HCT116 (cell line): ENCODE data around the gene STPG3. TPM values are rescaled to one million over a fixed set of nuclear protein-coding genes. Genes with fewer than 3 reads are reported as not detected.

Source experiments
- ATAC-seq: fragments of 200-7000 bp; cut with Tn5 transposase; 2 replicates; pipeline ENCODE4 v1.9.1; 2020; ENCODE audit warnings: mild to moderate bottlenecking, moderate library complexity
- BruUV-seq: library from RNA; stranded (reverse); fragments of 400-500 nt; replicated peaks from 2 replicates; lab custom pipeline; 2021; lab: Mats Ljungman, UMichigan
- CTCF ChIA-PET: fragments of 300-600 bp; sonication (Branson Sonifier 250); formaldehyde crosslinking; loops from one replicate; lab custom pipeline; 2021; ENCODE audit warnings: antibody characterized with exemption; lab: Charles Lee
- POLR2A ChIA-PET: fragments of 300-600, 350-600 bp; sonication (Branson Sonifier 250); formaldehyde crosslinking; loops from one replicate; lab custom pipeline; 2021; ENCODE audit warnings: antibody characterized with exemption; lab: Charles Lee
- RAD21 ChIA-PET, 2 experiments: fragments of 300-600 bp; sonication (Branson Sonifier 250); formaldehyde crosslinking; loops; one replicate each; lab custom pipeline; 2023; ENCODE audit warnings: low total read pairs in 2 of 2; ENCODE audit not compliant: uncharacterized antibody in 2 of 2, unreplicated experiment in 2 of 2, low non-redundant PET in 1 of 2; lab: Charles Lee
- DNase-seq: peaks from one replicate; pipeline ENCODE4 v3.0.0-alpha.2; 2010; ENCODE audit warnings: low read depth, low spot score
- H2AFZ ChIP-seq: fragments of 200-600 bp; shearing (Covaris generic), sonication (generic); 2 replicates; pipeline ENCODE4 v1.6.1; 2017; ENCODE audit warnings: low read depth, mixed run types, mixed read lengths, antibody characterized with exemption, low read length; ENCODE audit not compliant: poor library complexity, severe bottlenecking
- H3K27ac ChIP-seq: 2 replicates; pipeline ENCODE4 v1.5.1; 2012; ENCODE audit warnings: low read depth, low read length
- H3K27me3 ChIP-seq: fragments of 200-600 bp; sonication (generic); 2 replicates; pipeline ENCODE4 v1.6.1; 2016; ENCODE audit warnings: mixed run types, low read length, mixed read lengths; ENCODE audit not compliant: insufficient read depth
- H3K36me3 ChIP-seq, 2 experiments: fragments of 200-500 bp in 1 of 2; fragments of 200-600 bp in 1 of 2; sonication (Bioruptor generic) in 1 of 2; sonication (generic) in 1 of 2; 2 replicates each; pipeline versions ENCODE4 v1.5.1 to v1.6.1; 2014 to 2016; ENCODE audit warnings: low read length in 2 of 2, inconsistent platforms in 1 of 2, mixed read lengths in 1 of 2, mixed run types in 1 of 2; ENCODE audit not compliant: insufficient read depth in 2 of 2, control insufficient read depth in 1 of 2
- H3K4me1 ChIP-seq, 2 experiments: fragments of 200-600 bp in 1 of 2; sonication (generic) in 1 of 2; 2 replicates each; pipeline versions ENCODE4 v1.5.1 to v1.6.1; 2012 to 2017; ENCODE audit warnings: low read length in 2 of 2, inconsistent platforms in 1 of 2, mild to moderate bottlenecking in 1 of 2, mixed read lengths in 1 of 2, mixed run types in 1 of 2, moderate library complexity in 1 of 2; ENCODE audit not compliant: insufficient read depth in 2 of 2, control insufficient read depth in 1 of 2
- H3K4me2 ChIP-seq: fragments of 200-600 bp; sonication (generic); 2 replicates; pipeline ENCODE4 v1.6.1; 2017; ENCODE audit warnings: mixed run types, low read length, mixed read lengths
- H3K4me3 ChIP-seq, 2 experiments: fragments of 200-600 bp in 1 of 2; sonication (generic) in 1 of 2; replicated peaks in 1 of 2; 2 replicates each; pipeline ENCODE4 v1.5.1; 2011 to 2016; ENCODE audit warnings: low read length in 2 of 2, control low read depth in 1 of 2, low read depth in 1 of 2, mild to moderate bottlenecking in 1 of 2, mixed read lengths in 1 of 2, mixed run types in 1 of 2
- H3K79me2 ChIP-seq: fragments of 200-600 bp; sonication (generic); 2 replicates; pipeline ENCODE4 v1.6.1; 2017; ENCODE audit warnings: mild to moderate bottlenecking, mixed run types, low read length, moderate library complexity, mixed read lengths; ENCODE audit not compliant: insufficient read depth
- H3K9ac ChIP-seq: fragments of 200-600 bp; sonication (generic); 2 replicates; pipeline ENCODE4 v1.6.1; 2016; ENCODE audit warnings: low read length, mixed read lengths
- H3K9me2 ChIP-seq: fragments of 200-600 bp; sonication (generic), shearing (Covaris generic); 2 replicates; pipeline ENCODE4 v1.6.1; 2017; ENCODE audit warnings: mixed run types, mild to moderate bottlenecking, moderate library complexity; ENCODE audit not compliant: insufficient read depth
- H3K9me3 ChIP-seq, 2 experiments: fragments of 200-500 bp in 1 of 2; fragments of 200-600 bp in 1 of 2; sonication (Bioruptor generic) in 1 of 2; sonication (generic) in 1 of 2; 2 replicates each; pipeline ENCODE4 v1.6.1; 2014 to 2017; ENCODE audit warnings: low read length in 2 of 2, mixed read lengths in 2 of 2, inconsistent platforms in 1 of 2, low read depth in 1 of 2, mild to moderate bottlenecking in 1 of 2, mixed run types in 1 of 2, moderate library complexity in 1 of 2; ENCODE audit not compliant: control insufficient read depth in 1 of 2, insufficient read depth in 1 of 2
- H4K20me1 ChIP-seq: fragments of 200-600 bp; sonication (generic), shearing (Covaris generic); 2 replicates; pipeline ENCODE4 v1.6.1; 2017; ENCODE audit warnings: mixed run types, mild to moderate bottlenecking, moderate library complexity; ENCODE audit not compliant: insufficient read depth
- CBX3 ChIP-seq: IDR thresholded peaks from 2 replicates; pipeline ENCODE4 v1.6.1; 2012; ENCODE audit warnings: low read depth
- CEBPB ChIP-seq: IDR thresholded peaks from 2 replicates; pipeline ENCODE4 v1.6.1; 2012; ENCODE audit warnings: low read depth
- CTCF ChIP-seq, 3 experiments: fragments of 200-600 bp in 1 of 3; sonication (generic) in 1 of 3; IDR thresholded peaks in 2 of 3; conservative IDR thresholded peaks in 1 of 3; 2 replicates each; pipeline ENCODE4 v1.5.1; 2012 to 2017; ENCODE audit warnings: low read depth in 2 of 3, low read length in 2 of 3, antibody characterized with exemption in 1 of 3, borderline replicate concordance in 1 of 3, control low read depth in 1 of 3, mild to moderate bottlenecking in 1 of 3, mixed read lengths in 1 of 3, mixed run types in 1 of 3, moderate library complexity in 1 of 3; ENCODE audit not compliant: insufficient read depth in 1 of 3
- EZH2 ChIP-seq: fragments of 200-600 bp; sonication (generic); IDR thresholded peaks from 2 replicates; pipeline ENCODE4 v1.6.1; 2017; ENCODE audit warnings: antibody characterized with exemption, mixed run types
- EZH2phosphoT487 ChIP-seq: fragments of 200-600 bp; IDR thresholded peaks from 2 replicates; pipeline ENCODE4 v1.6.1; 2018; ENCODE audit warnings: antibody characterized with exemption, borderline replicate concordance
- MAX ChIP-seq: IDR thresholded peaks from 2 replicates; pipeline ENCODE4 v1.6.1; 2012
- POLR2A ChIP-seq: IDR thresholded peaks from 2 replicates; pipeline ENCODE4 v1.7.0; 2011; ENCODE audit warnings: borderline replicate concordance; ENCODE audit not compliant: insufficient read depth, insufficient read length; ENCODE audit errors: extremely low read depth
- REST ChIP-seq: IDR thresholded peaks from 2 replicates; pipeline ENCODE4 v1.6.1; 2012; ENCODE audit warnings: low read depth
- SIN3A ChIP-seq: IDR thresholded peaks from 2 replicates; pipeline ENCODE4 v1.6.1; 2012; ENCODE audit warnings: low read depth
- SRF ChIP-seq: IDR thresholded peaks from 2 replicates; pipeline ENCODE4 v1.6.1; 2012; ENCODE audit warnings: low read depth
- ZBTB33 ChIP-seq: IDR thresholded peaks from 2 replicates; pipeline ENCODE4 v1.6.1; 2011; ENCODE audit warnings: mild to moderate bottlenecking, low read length, moderate library complexity; ENCODE audit not compliant: insufficient replicate concordance; ENCODE audit errors: extremely low read depth
- ZFX ChIP-seq: fragments of 450-650 bp; IDR thresholded peaks from 2 replicates; pipeline ENCODE4 v1.6.1; 2017
- intact Hi-C: fragments of 100-400 bp; cut with micrococcal nuclease; formaldehyde crosslinking; loops from 2 replicates; pipeline ENCODE4 v1.10.0; 2022
- total RNA-seq: library from RNA; stranded (reverse); gene quantifications from one replicate; pipeline ENCODE4 v1.2.1, GENCODE V29; 2021; ENCODE audit not compliant: unreplicated experiment

The STPG3 gene
- total RNA-seq, 1 experiment from 2014 or later, result not detected

- Histone ChIP-seq H3K79me2 (peaks cover 6% of the 10 kb centered on the region; the same call in 1 of the 2 replicates), H3K9me3 (no peaks in the 10 kb centered on the region), H3K9ac (no peak overlapping the region), H3K4me2 (no peak overlapping the region), H3K4me1 (no peaks in the 10 kb centered on the region), H4K20me1 (no peaks in the 10 kb centered on the region), H3K27me3 (no peaks in the 10 kb centered on the region), H3K9me2 (no peaks in the 10 kb centered on the region), H2AFZ (no peak overlapping the region), H3K27ac (no peak overlapping the region), H3K4me3 (no peak overlapping the region), H3K36me3 (peaks cover 12 to 29% of the 10 kb centered on the region in 2 experiments; a peak in 3 of 4 replicates)
- no TSS peak for BruUV-seq
- intact Hi-C loops, result no loop called here
- ChIA-PET POLR2A (no interaction called here), CTCF (no interaction called here), RAD21 (no interaction called here)
- ATAC-seq (no peak), DNase-seq (no peak)
- TF ChIP-seq SRF (no peak), CBX3 (no peak), SIN3A (no peak), MAX (no peak), POLR2A (no peak), ZBTB33 (no peak), ZFX (no peak), CTCF (IDR thresholded peaks at IDR 0.05 in 2 of 3, conservative IDR thresholded peaks at IDR 0.05 in 1 of 3; ENCODE audit: borderline replicate concordance in 1 of 3, insufficient read depth in 1 of 3, low read depth in 2 of 3, low read length in 2 of 3) (no peak), EZH2phosphoT487 (no peak), REST (no peak), CEBPB (no peak), EZH2 (no peak)
Measured at GRCh38 chr9:137266162-137266527, 15.1 kb downstream of the STPG3 start.
